ENCODE data around the gene TP73.
"Not testable (repeated sequence)": the region's sequence is repeated elsewhere in the genome, so short reads cannot be mapped to it uniquely, and the experiment has no call there.

TP73 gene

DNA sequence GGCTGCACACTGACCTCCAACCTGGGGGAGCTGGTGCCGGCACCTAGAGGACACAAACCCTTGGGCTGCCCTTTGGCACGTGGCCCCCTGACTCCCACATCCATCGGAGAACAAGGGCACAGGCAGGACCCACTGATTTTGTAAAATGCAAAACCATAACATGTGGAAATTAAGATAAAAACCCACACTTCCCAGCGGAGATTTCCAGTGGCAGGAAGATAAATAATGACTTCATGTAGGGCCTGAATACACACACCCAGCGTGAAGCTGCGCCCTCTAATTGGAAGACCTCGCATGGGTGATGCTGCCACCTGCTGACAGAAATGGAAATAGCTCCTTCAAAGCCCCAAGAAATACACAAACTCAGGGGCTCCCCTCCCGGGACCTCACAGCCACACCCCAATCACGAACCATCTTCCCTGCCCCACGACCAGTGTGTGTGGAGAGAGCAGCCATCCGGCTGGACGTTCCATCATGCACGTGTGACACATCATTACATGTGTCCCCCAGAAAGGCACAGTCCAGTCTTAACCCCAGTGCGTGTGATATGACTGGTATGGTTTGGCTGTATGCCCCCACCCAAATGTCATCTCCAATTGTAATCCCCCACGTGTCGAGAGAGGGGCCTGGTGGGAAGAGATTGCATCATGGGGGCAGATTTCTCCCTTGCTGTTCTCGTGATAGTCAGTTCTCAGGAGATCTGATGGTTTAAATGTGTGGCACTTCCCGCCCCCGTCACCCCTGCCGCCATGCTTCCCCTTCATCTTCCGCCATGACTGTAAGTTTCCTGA lies 33.2 kb upstream of the TP73 start:
- peak; percentile 50 to 75 (median 58) for DNase-seq

DNA sequence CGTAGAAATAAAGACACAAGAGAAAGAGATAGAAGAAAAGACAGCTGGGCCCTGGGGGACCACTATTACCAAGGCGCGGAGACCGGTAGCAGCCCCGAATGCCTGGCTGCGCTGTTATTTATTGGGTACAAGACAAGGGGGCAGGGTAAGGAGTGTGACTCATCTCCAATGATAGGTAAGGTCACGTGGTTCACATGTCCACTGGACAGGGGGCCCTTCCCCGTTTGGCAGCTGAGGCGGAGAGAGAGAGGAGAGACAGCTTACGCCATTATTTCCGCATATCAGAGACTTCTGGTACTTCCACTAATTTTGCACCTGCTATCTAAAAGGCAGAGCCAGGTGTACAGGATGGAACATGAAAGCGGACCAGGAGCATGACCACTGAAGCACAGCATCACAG lies 31.6 kb upstream of the TP73 start:
- no peak for DNase-seq

DNA sequence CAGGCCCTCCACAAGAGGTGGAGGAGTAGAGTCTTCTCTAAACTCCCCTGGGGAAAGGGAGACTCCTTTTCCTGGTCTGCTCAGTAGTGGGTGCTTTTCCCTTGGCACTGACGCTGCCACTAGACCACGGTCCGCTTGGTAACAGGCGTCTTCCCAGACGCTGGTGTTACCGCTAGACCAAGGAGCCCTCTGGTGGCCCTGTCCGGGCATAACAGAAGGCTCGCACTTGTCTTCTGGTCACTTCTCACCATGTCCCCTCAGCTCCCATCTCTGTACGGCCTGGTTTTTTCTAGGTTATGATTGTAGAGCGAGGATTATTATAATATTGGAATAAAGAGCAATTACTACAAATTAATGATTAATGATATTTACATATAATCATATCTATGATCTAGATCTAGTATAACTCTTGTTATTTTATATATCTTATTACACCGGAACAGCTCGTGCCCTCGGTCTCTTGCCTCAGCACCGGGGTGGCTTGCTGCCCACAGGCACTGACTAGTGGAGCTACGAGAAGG lies 31.1 kb upstream of the TP73 start:
- DNase-seq = not testable (repeated sequence)

DNA sequence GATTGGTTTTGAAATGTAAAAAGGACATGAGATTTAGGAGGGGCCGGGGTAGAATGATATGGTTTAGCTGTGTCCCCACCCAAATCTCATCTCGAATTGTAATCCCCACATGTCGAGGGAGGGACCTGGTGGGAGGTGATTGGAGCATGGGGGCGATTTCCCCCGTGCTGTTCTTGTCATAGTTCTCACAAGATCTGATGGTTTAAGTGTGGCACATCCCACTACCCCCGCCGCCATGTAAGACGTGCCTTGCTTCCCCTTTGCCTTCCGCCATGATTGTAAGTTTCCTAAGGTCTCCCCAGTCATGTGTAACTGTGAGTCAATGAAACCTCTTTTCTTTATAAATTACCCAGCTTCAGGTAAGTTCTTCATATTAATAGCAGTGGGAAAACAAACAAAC lies 30.2 kb upstream of the TP73 start:
- DNase-seq = not testable (repeated sequence)

DNA sequence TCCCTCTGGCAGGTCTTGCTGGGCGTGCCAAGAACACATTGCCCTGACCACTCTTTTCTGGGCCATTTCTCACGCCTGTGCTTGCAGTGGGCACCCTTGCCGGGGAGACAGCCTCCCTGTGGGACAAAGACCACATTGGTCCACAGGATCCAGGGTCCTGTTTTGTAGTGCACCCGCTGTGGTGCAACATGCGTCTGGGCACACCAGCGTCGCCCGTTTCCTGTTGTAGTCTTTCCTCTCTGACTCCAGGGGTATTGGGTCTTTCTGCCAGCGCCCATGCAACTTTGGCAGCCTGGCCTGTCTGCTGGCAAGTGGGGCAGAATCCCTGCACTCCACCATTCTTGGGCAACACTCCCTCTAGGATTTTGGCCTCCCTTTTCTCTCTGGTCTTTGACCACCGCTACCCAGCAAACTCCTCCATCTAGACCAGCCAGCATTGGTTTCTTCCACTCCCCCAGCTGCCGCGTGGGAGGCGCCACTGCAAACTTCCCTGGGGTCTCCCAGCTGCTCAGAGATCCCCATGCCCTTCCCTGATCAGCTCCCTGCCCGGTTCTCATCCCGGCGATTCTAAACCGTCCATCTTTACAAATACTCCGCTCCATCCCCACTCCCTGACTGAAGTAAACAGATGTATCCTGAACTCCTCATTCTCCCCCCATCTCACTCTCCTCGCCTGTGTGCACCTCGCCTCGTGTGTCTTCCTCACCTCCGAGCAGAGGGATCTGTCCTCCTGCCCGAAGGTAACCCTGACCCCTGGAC lies 28.7 kb upstream of the TP73 start:
- no peak for DNase-seq

DNA sequence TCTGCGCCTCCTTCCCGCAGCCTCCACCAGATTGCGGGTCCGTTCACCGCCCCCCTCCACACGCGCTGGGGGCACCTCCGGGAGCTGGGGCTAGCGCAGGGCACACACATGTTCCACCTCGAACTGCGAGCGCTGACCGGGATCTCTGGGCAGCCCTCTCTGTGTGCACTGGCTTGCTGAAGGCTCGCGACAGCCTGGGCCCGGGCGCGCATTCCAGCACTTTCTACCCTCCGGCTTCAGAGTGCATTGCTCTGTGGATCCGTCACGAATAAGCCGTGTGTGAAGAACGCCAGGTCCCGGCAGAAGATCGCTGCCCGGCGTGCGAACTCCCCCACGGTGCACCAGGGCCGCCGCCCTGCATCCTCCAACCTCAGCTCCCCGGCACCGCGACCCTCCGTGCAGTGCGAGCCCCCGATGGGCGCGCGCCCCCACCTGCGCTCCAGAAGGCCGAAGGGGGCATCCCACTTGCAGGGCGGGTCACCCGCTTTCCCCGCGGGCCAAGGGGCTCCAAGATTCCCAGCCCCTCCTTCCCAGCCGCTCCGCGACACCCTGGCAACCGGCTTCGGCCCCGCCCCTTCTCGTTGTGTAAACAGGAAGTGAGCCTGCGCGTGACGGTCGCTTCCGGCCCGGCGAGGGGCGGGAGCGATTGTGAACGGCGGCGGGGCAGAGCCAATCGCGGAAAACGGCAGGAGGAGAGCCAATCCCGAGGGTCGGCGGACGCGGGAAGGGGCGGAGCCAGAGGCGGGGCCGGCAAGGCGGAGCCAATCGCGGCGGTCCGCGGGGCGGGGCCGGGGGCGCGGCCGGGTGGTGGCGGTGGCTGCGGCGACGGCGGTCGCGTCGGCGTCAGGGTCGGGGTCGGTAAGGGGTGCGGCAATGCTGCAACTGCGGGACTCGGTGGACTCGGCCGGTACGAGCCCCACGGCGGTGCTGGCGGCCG lies 27.8 kb upstream of the TP73 start, which contains the start of gene TPRG1L:
TSS of gene TPRG1L (plus strand) at position 816 of the 937 bp plus-strand sequence. CDS start at position 874, 58 bp downstream.
- DNase-seq = peak; percentile 97 to 98 (median 97)

DNA sequence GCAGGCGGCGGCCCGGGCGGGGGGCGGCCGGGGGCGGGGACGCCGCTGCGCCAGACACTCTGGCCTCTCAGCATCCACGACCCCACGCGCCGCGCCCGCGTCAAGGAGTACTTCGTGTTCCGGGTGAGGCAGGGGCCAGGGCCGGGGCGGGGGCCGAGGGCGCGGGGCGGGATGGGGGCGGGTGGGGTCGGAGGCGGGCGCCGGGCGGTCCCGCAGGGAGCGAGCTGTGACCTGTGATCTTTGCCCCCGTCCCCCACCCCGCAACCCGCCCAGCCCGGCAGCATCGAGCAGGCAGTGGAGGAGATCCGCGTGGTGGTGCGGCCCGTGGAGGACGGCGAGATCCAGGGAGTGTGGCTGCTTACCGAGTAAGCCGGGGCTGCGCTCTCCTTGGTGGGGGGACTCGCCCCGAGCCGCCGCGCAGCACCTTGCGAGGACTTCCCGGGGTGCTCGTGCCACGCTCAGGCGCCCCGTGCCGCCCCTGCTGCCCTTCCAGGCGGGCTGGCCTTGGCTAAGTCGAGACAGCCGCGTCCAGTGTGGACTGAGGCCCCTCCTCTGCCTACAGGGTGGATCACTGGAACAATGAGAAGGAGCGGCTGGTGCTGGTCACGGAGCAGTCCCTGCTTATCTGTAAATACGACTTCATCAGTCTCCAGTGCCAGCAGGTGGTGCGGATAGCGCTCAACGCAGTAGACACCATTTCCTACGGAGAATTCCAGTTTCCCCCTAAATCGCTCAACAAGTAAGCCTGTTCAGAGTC lies 27.0 kb upstream of the TP73 start:
- DNase-seq = peak in 2 of 5 donors; percentile 22 to 29

DNA sequence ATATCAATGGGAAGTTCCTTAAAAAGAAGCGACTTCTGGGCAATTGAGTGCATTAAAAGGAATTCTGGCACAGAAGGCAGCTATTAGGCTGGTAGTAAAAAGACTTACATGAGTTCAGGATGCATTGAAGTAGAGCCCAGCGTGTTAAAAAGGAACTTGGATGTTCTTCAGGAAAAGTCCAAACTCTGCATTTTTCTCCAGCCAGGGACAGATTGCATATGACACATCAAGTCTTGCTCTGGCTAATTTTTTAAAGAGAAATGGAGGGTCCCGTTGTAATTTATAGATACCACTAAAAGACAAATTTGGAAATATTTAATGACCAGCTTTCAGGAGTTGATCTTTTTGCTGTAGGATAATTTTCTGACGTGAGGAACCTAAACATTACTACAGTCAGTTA lies 26.3 kb upstream of the TP73 start:
- DNase-seq = no peak

DNA sequence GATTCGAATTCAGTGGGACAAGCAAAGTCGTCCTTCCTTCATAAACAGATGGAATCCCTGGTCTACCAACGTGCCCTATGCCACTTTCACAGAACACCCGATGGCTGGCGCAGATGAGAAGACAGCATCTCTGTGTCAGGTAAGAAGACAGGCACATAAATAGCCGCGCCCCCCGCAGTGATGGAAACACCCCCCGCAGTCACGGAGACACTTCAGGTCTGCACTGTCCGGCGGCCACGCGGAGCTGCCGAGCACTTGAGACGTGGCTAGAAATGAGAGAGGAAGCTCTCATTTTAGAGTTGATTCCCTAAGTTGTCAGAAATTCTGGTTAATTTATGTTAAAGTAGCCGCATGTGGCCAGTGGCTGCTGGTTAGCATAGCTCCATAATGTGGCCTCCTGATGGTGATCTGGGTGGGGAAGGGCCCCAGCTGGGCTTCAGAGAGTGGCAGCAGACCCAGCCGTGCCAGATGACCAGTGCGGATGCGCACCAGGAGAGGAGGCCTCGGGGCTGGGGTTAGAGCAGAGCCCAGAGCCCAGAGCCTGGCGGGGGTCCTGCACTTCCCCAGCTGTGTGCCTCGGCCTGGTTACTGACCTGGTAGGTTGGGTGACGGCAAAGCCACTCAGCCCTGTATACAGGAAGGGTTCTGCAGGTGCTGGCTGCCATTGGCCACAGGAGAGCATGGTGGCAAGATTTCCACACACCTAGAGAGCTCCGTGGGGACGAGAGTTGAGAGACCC lies 24.6 kb upstream of the TP73 start:
- no peak for DNase-seq

DNA sequence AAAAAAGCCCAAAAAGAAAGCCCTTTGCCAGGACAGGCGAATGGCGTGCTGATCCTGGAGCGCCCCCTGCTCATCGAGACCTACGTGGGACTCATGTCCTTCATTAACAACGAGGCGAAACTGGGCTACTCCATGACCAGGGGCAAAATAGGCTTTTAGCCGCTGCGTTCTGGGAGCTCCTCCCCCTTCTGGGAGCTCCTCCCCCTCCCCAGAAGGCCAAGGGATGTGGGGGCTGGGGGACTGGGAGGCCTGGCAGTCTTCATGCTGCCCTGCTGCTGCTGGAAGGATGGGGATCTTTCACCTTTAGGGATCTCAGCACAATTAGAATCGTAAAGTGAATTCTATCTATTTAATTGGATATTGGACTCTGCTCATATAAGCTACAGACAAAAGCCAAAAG lies 23.9 kb upstream of the TP73 start:
- no peak for DNase-seq

DNA sequence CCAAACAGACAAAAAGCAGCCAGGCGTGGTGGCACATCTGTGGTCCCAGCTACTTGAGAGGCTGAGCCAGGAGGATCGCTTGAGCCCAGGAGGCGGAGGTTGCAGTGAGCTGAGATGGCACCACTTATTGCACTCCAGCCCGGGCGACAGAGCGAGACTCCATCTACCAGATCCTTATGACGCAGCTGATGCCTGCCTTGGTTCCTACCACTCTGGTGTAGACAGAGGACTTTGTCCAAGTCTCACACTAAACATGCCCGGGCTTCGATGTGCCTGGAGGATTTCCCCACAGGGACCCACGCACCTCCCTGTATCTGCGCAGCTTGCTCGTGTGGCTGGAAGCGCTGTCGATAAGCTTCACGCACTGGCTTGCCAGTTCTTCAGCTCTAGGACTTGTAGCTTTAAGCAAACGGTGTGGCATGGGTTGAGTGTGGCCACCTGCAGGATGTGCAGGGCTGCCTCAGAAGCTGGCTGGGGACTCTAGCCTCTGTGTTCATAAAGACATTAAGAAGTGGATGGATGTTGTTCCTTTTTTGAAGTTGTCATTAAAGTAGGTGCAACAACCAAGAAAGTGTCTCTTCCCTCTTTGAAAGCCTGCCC lies 22.7 kb upstream of the TP73 start:
- DNase-seq = no peak

DNA sequence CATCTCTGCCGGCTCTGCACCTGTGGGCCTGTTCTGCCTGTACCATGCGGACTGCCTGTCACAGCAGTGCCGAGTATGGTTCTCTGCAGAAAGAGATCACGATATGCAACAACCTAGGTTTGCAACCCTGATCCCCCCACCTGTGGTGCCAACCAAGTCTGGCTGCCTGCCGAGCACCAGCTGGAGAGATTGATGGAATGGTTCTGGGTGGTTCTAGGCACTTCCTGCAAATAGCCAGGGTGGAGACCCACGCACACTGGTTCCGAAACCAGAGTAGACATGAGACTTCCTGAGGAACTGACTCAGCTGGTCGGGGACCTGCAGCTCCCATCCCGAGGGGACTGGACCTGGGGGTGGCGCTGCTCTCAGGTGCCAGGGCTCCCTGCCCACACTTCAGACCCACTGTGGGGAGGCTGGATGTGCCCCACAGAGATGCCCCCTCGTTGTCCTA lies 22.1 kb upstream of the TP73 start:
- DNase-seq = no peak

DNA sequence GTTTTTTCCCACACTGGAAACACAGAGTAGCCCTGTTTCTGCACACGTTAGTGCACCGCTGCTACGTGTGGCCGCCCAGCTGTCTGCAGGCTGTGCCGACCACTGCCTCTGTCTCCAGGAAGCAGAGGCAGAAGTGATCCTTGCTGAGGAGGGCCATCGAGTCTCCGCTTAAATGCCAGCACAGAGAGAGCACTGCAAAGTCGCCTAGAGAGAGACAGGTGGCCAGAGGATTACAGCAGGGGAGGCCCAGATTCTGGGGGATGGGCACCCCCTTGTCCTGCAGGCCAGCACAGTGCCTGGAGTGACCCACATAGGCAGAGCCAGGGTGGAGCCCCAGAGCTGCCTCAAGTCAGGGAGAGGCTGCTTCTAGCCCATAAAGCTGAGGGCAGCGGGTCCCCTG lies 21.4 kb upstream of the TP73 start:
- no peak for DNase-seq

DNA sequence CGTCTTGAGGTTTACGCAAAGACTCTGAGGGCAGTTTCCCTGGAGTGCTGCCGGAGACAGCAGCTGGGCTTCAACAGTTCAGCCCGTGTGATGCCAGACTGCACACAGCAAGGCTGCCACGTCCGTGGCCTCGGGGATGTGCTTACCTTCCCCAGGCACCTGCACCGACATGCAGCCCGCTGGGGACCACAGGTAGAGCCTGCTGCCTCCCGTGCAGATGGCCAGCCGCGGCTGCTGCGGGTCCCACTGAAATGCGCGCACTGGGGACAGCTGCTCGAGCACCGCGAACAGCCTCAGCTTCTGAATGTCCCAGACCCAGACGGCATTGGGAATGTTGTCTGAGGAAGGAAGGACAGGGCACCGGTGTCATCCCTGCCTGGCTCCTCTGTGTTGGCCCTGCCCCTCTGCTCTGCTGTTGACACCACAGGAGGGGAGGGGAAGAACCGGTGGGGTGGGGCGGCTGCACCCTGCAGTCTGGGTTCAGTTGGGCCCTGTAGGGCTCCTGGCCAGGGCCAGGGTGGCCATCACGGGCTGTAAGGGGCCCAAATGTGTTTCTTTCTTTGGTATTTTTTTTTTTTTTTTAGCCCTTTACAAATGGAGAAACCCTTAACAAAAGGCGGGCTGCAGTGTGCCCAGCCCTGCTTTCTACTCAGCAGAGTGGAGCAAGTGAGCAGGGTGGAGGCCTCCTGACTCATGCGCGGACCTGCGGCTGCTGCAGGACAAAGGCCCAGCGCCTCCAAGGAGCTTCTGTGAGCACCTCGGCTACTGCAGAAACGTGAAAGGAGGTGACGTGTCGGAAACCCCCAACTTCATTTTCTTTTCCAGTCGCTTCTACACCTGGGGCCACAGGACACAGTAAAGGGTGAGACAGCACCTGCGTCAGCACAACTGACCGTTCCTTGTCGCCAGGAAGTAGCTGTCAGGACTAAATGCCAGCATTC lies 20.7 kb upstream of the TP73 start:
- no peak for DNase-seq

DNA sequence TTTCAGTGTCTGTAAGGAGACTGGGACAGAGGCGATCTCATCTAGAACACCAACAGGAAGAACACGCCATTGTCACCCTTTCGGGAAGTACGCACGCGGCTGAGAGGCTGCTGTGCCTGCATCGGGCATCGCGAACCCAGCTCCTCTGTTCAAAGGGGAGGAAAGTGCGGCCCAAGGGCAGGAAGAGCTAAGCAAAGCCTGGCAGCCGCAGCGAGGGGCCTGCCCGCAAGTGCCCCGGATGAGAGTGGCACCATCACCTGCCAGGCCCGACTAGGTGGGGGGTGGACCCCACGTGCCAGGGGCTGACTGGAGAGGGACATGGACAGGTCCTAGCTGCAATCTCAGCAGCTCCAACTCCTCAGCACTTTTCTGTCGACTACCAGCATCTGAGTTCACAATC lies 20.0 kb upstream of the TP73 start:
- DNase-seq = no peak

DNA sequence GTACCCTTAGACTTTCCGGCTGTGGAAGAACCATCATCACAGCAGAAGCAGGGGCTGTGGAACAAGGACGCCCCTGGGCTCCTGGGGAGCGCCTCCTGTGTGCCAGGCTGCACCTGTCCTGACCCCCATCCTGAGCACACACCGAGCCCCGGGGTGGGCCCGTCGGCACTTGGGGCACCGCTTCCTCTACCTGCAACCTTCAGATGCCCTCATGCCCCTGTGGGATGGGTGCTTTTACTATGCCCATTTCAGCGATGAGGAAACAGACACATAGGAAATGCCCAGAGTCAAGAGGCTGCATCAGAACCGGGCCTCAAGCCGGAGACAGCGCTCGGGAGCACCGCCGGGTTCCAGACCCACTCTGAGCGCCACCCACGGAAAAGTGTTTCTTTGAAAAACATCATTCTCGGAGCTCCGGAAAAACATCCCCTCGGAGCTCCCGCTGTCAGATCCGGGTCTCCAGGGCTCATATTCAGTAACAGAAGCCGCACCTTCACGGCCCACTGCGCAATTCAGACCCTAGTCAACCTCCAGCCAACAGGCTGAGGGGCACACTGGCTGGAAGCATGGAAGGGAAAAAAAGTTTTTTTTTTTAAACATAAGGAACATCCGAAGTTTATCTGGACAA lies 19.5 kb upstream of the TP73 start:
- no peak for DNase-seq

DNA sequence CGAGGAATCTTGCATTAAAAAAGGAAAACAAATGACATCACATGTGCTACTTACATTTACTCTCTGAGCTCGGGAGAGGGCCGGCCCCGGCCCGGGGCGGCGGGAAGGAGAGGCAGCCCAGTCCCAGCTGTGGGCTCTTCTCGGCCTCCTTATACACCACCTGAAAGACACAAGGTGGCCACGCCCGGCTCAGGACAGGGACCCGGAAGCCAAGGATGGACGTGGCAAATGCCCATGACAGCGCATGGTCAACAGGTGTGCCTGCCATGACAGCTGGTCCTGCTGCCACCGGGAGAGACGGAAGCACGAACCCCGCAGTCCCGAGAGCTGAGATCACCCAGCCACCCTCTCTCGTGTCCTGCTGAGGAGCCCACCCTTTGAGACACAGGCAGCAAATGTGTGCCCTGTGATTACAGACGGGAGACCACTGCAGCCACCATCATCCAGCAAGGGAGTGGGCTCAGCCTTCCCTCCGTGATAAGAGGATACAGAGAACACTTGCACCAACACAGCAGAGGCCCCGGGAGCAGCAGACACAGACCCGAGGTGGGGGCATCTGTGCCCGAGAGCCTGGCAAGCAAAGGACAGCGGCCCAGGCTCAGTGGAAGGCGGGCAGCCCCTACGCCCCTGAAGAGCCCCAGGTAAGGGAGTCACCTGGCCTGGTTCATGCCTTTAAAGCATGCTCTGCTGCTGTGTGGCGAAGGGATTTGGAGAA lies 18.8 kb upstream of the TP73 start:
- no peak for DNase-seq

DNA sequence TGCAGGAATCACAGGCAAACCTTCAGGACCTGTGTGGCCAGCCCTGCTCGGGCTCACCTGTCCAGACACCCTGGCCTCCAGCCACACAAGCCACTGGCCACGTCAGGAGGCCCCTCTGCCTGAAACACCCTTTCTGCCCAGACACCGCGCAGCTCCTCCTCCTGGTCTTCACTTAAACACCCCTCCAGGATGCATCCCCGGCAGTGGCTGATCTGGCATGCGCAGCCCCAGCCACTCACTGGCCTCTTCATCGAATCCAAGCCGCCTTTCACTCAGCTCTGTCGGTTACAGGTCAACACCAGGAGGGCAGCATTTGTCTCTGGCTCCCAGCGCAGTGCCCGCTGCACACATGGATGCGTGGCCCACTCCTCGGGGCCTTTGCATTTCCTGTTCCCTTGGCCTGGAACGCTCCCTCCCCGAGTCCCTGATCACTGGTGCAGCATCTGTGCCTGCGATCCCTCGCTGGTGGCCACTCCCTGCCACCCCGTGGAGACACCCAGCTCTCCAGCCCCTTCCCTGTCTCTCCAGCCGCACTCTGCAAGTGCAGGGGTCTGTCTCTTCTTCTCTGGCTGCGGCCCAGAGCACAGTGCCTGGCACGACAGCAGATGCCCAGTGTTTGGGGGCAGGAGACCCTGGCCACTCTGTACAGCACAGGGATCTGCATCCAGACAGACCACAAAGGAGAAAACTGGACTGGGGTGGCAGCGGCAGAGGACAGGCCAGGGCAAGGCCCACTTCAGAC lies 18.1 kb upstream of the TP73 start:
- no peak for DNase-seq
